IMR-90 (cell line): ENCODE data around the gene OR5AK2. TPM values are rescaled to one million over a fixed set of nuclear protein-coding genes. Genes with fewer than 3 reads are reported as not detected.

Source experiments
- ATAC-seq: fragments of 200-7000 bp; cut with Tn5 transposase; 2 replicates; pipeline ENCODE4 v1.9.1; 2020; ENCODE audit warnings: low read depth, mild to moderate bottlenecking, moderate library complexity
- BruUV-seq: library from RNA; stranded (reverse); fragments of 400-500 nt; replicated peaks from 2 replicates; lab custom pipeline; 2021; lab: Mats Ljungman, UMichigan
- CTCF ChIA-PET: fragments of 300-600 bp; formaldehyde crosslinking; extraction: SDS; loops from one replicate; lab custom pipeline; 2021; ENCODE audit warnings: antibody characterized with exemption; lab: Yijun Ruan, JAX
- POLR2A ChIA-PET: fragments of 300-600 bp; sonication (Branson Sonifier 250); formaldehyde crosslinking; loops from one replicate; lab custom pipeline; 2022; ENCODE audit warnings: antibody characterized with exemption; ENCODE audit not compliant: unreplicated experiment; lab: Charles Lee
- DNase-seq: peaks from one replicate; pipeline ENCODE4 v3.0.0; 2013
- H2AFZ ChIP-seq: replicated peaks from 2 replicates; pipeline ENCODE3; 2013; ENCODE audit warnings: low read length, mild to moderate bottlenecking; ENCODE audit not compliant: poor library complexity
- H2AK5ac ChIP-seq: 2 replicates; pipeline ENCODE4 v1.6.1; 2013; ENCODE audit warnings: low read depth, low read length, inconsistent platforms
- H2AK9ac ChIP-seq: replicated peaks from 2 replicates; pipeline ENCODE3; 2013; ENCODE audit warnings: mild to moderate bottlenecking, low read depth, low read length, moderate library complexity; ENCODE audit not compliant: poor library complexity
- H2BK120ac ChIP-seq: 2 replicates; pipeline ENCODE4 v1.6.1; 2013; ENCODE audit warnings: low read depth, low read length, inconsistent platforms
- H2BK15ac ChIP-seq: 3 replicates; pipeline ENCODE4 v1.6.1; 2013; ENCODE audit warnings: low read depth, low read length, inconsistent platforms
- H2BK20ac ChIP-seq: 2 replicates; pipeline ENCODE4 v1.6.1; 2013; ENCODE audit warnings: low read depth, mild to moderate bottlenecking, inconsistent platforms, low read length, moderate library complexity
- H2BK5ac ChIP-seq: 2 replicates; pipeline ENCODE4 v1.6.1; 2013; ENCODE audit warnings: mild to moderate bottlenecking, low read depth, low read length, inconsistent platforms; ENCODE audit not compliant: poor library complexity, severe bottlenecking
- H3K14ac ChIP-seq: replicated peaks from 2 replicates; pipeline ENCODE4 v1.6.1; 2013; ENCODE audit warnings: low read depth, low read length, inconsistent platforms
- H3K18ac ChIP-seq: 2 replicates; pipeline ENCODE4 v1.6.1; 2013; ENCODE audit warnings: low read depth, low read length, control low read depth
- H3K23ac ChIP-seq: 2 replicates; pipeline ENCODE4 v1.6.1; 2013; ENCODE audit warnings: low read depth, low read length, inconsistent platforms
- H3K27ac ChIP-seq: 2 replicates; pipeline ENCODE4 v1.5.1; 2013; ENCODE audit warnings: mild to moderate bottlenecking, control low read depth, low read length; ENCODE audit not compliant: insufficient read depth
- H3K27me3 ChIP-seq: 2 replicates; pipeline ENCODE4 v1.6.1; 2013; ENCODE audit warnings: low read length; ENCODE audit not compliant: control insufficient read depth, insufficient read depth
- H3K36me3 ChIP-seq: 2 replicates; pipeline ENCODE4 v1.6.1; 2013; ENCODE audit warnings: low read length, mixed read lengths; ENCODE audit not compliant: control insufficient read depth, insufficient read depth
- H3K4ac ChIP-seq: 2 replicates; pipeline ENCODE4 v1.6.1; 2013; ENCODE audit warnings: low read depth, low read length, inconsistent platforms
- H3K4me1 ChIP-seq: 2 replicates; pipeline ENCODE4 v1.6.1; 2013; ENCODE audit warnings: low read length, mixed read lengths; ENCODE audit not compliant: control insufficient read depth, insufficient read depth
- H3K4me2 ChIP-seq: 2 replicates; pipeline ENCODE4 v1.6.1; 2013; ENCODE audit warnings: low read depth, mild to moderate bottlenecking, control low read depth, low read length, moderate library complexity
- H3K4me3 ChIP-seq: 2 replicates; pipeline ENCODE4 v1.5.1; 2013; ENCODE audit warnings: low read depth, mild to moderate bottlenecking, control low read depth, low read length, moderate library complexity; ENCODE audit not compliant: insufficient read depth
- H3K56ac ChIP-seq: 2 replicates; pipeline ENCODE4 v1.6.1; 2013; ENCODE audit warnings: low read length, inconsistent platforms; ENCODE audit not compliant: insufficient read depth; ENCODE audit errors: extremely low read depth
- H3K79me1 ChIP-seq, 2 experiments: 2 replicates each; pipeline ENCODE4 v1.6.1; 2013; ENCODE audit warnings: low read length in 2 of 2, inconsistent platforms in 1 of 2, low read depth in 1 of 2
- H3K9ac ChIP-seq: 2 replicates; pipeline ENCODE4 v1.6.1; 2013; ENCODE audit warnings: low read depth, low read length, control low read depth
- H3K9me1 ChIP-seq: 2 replicates; pipeline ENCODE4 v1.6.1; 2013; ENCODE audit warnings: low read length, inconsistent platforms; ENCODE audit not compliant: insufficient read depth
- H3K9me3 ChIP-seq: 2 replicates; pipeline ENCODE4 v1.6.1; 2013; ENCODE audit warnings: low read length; ENCODE audit not compliant: control insufficient read depth, insufficient read depth
- H4K20me1 ChIP-seq: 2 replicates; pipeline ENCODE4 v1.6.1; 2013; ENCODE audit warnings: low read length, inconsistent platforms; ENCODE audit not compliant: insufficient read depth
- H4K5ac ChIP-seq: 2 replicates; pipeline ENCODE4 v1.6.1; 2013; ENCODE audit warnings: mild to moderate bottlenecking, low read depth, low read length, control low read depth
- H4K8ac ChIP-seq, 2 experiments: 2 replicates each; pipeline ENCODE4 v1.6.1; 2013; ENCODE audit warnings: low read depth in 2 of 2, low read length in 2 of 2, control low read depth in 1 of 2, inconsistent platforms in 1 of 2
- H4K91ac ChIP-seq: 2 replicates; pipeline ENCODE4 v1.6.1; 2013; ENCODE audit warnings: low read depth, low read length, inconsistent platforms; ENCODE audit not compliant: insufficient read depth
- BHLHE40 ChIP-seq: fragments of 150-350 bp; IDR thresholded peaks from 2 replicates; pipeline ENCODE4 v1.6.1; 2016; ENCODE audit warnings: mild to moderate bottlenecking, low read depth, low read length
- CEBPB ChIP-seq: IDR thresholded peaks from 2 replicates; pipeline ENCODE4 v1.6.1; 2012; ENCODE audit warnings: low read depth, low read length, improper control_type of control experiment
- CHD1 ChIP-seq: IDR thresholded peaks from 2 replicates; pipeline ENCODE4 v1.6.1; 2012; ENCODE audit warnings: low read depth, low read length, improper control_type of control experiment
- CTCF ChIP-seq: conservative IDR thresholded peaks from 2 replicates; pipeline ENCODE4 v1.5.1; 2012; ENCODE audit warnings: mild to moderate bottlenecking, low read depth, low read length, improper control_type of control experiment
- FOS ChIP-seq: fragments of 150-350 bp; IDR thresholded peaks from 2 replicates; pipeline ENCODE4 v1.6.1; 2016; ENCODE audit warnings: low read depth, low read length
- MAFK ChIP-seq: IDR thresholded peaks from 2 replicates; pipeline ENCODE4 v1.6.1; 2012; ENCODE audit warnings: low read depth, low read length, improper control_type of control experiment
- MAZ ChIP-seq: IDR thresholded peaks from 2 replicates; pipeline ENCODE4 v1.6.1; 2012; ENCODE audit warnings: low read depth, mild to moderate bottlenecking, low read length, improper control_type of control experiment, moderate library complexity, borderline replicate concordance
- MXI1 ChIP-seq: IDR thresholded peaks from 2 replicates; pipeline ENCODE4 v1.6.1; 2012; ENCODE audit warnings: low read depth, mild to moderate bottlenecking, low read length, moderate library complexity, borderline replicate concordance
- NFE2L2 ChIP-seq: fragments of 150-350 bp; IDR thresholded peaks from 2 replicates; pipeline ENCODE4 v1.6.1; 2016; ENCODE audit warnings: low read depth, mild to moderate bottlenecking, low read length
- RAD21 ChIP-seq: IDR thresholded peaks from 2 replicates; pipeline ENCODE4 v1.6.1; 2012; ENCODE audit warnings: low read length, improper control_type of control experiment
- RCOR1 ChIP-seq: IDR thresholded peaks from 2 replicates; pipeline ENCODE4 v1.6.1; 2012; ENCODE audit warnings: mild to moderate bottlenecking, low read length, improper control_type of control experiment; ENCODE audit not compliant: insufficient replicate concordance
- RFX5 ChIP-seq: IDR thresholded peaks from 2 replicates; pipeline ENCODE4 v1.8.0; 2012; ENCODE audit warnings: low read depth, mild to moderate bottlenecking, low read length, moderate library complexity
- SMC3 ChIP-seq: fragments of 150-350 bp; IDR thresholded peaks from 2 replicates; pipeline ENCODE4 v1.6.1; 2016; ENCODE audit warnings: low read depth, mild to moderate bottlenecking, antibody characterized with exemption, low read length, moderate library complexity
- WGBS, 2 experiments: methylation state at CpG; one replicate each; pipeline versions ENCODE4 v1.1.5 to v1.1.7; 2013; ENCODE audit warnings: missing lambda C conversion rate in 2 of 2; ENCODE audit not compliant: insufficient read length in 1 of 2; ENCODE audit errors: extremely low coverage in 2 of 2; 5-methylcytosine and 5-hydroxymethylcytosine counted together
- dilution Hi-C: fragments of 300-500 bp; cut with HindIII; formaldehyde crosslinking; loops from one replicate; pipeline ENCODE4 v1.14.3; 2018; ENCODE audit warnings: low sequenced_read_pairs; ENCODE audit not compliant: unreplicated experiment
- in situ Hi-C: fragments of 300-500 bp; cut with MboI; formaldehyde crosslinking; loops from 3 replicates; pipeline ENCODE4 v1.14.3; 2019; ENCODE audit warnings: low sequenced_read_pairs, inconsistent platforms, mixed read lengths
- intact Hi-C: fragments of 100-400 bp; cut with micrococcal nuclease; formaldehyde crosslinking; loops from 2 replicates; pipeline ENCODE4 v1.10.0; 2022
- polyA plus RNA-seq, 3 experiments: library from polyadenylated mRNA; depleted of rRNA; stranded (reverse); fragments of >200 nt; gene quantifications; 2 replicates each; pipeline ENCODE4 v1.2.3, GENCODE V29; 2012; ENCODE audit warnings: low replicate concordance in 1 of 3
- total RNA-seq: library from RNA; depleted of rRNA; stranded (reverse); fragments of >200 nt; gene quantifications from 2 replicates; pipeline ENCODE4 v1.2.3, GENCODE V29; 2012
- TF ChIP-seq, protein P1 (sequence below): fragments of 150-350 bp; IDR thresholded peaks from 2 replicates; pipeline ENCODE4 v1.6.1; 2016; ENCODE audit warnings: low read depth, mild to moderate bottlenecking, low read length, moderate library complexity, borderline replicate concordance
- TF ChIP-seq, protein P2 (sequence below): fragments of 150-350 bp; IDR thresholded peaks from 2 replicates; pipeline ENCODE4 v1.6.1; 2017; ENCODE audit warnings: mild to moderate bottlenecking, antibody characterized with exemption, low read length, low read depth

OR5AK2 gene
- total and polyA plus RNA-seq, 2 of the 4 experiments (the other 2 are of a cell fraction) = not detected

- no peak overlapping the region for H3K9ac ChIP-seq
- no peak overlapping the region for H3K23ac ChIP-seq
- no peak overlapping the region for H4K8ac ChIP-seq
- ChIA-PET CTCF (no interaction called here), POLR2A (no interaction called here)
- no peak overlapping the region for H3K4me3 ChIP-seq
- H4K91ac ChIP-seq = no peak overlapping the region
- TF ChIP-seq BHLHE40 (no peak), RFX5 (no peak), RCOR1 (no peak), MAFK (no peak), CEBPB (no peak), MAZ (no peak), SMC3 (no peak), CHD1 (no peak), RAD21 (no peak), MXI1 (no peak), CTCF (no peak), NFE2L2 (no peak), FOS (no peak)
- TF ChIP-seq, protein P1, sequence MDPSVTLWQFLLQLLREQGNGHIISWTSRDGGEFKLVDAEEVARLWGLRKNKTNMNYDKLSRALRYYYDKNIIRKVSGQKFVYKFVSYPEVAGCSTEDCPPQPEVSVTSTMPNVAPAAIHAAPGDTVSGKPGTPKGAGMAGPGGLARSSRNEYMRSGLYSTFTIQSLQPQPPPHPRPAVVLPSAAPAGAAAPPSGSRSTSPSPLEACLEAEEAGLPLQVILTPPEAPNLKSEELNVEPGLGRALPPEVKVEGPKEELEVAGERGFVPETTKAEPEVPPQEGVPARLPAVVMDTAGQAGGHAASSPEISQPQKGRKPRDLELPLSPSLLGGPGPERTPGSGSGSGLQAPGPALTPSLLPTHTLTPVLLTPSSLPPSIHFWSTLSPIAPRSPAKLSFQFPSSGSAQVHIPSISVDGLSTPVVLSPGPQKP = no peak
- TF ChIP-seq, protein P2, sequence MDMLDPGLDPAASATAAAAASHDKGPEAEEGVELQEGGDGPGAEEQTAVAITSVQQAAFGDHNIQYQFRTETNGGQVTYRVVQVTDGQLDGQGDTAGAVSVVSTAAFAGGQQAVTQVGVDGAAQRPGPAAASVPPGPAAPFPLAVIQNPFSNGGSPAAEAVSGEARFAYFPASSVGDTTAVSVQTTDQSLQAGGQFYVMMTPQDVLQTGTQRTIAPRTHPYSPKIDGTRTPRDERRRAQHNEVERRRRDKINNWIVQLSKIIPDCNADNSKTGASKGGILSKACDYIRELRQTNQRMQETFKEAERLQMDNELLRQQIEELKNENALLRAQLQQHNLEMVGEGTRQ = no peak
- ATAC-seq = no peak
- no peak overlapping the region for H3K14ac ChIP-seq
- H2AK5ac ChIP-seq = no peak overlapping the region
- H3K36me3 ChIP-seq = no peaks in the 10 kb centered on the region
- H2BK5ac ChIP-seq = no peak overlapping the region
- H3K9me3 ChIP-seq = no peaks in the 10 kb centered on the region
- dilution Hi-C loops (no loop called here), in situ Hi-C loops (no loop called here), intact Hi-C loops (no loop called here)
- no peaks in the 10 kb centered on the region for H3K4me1 ChIP-seq
- H3K56ac ChIP-seq = no peak overlapping the region
- WGBS, 2 experiments = no CpG with 5 or more reads among the region's 1 CpG
- H4K5ac ChIP-seq = no peak overlapping the region
- no peak for DNase-seq
- H3K79me1 ChIP-seq = no peaks in the 10 kb centered on the region
- no peak overlapping the region for H3K4ac ChIP-seq
- H4K20me1 ChIP-seq = no peaks in the 10 kb centered on the region
- H2BK15ac ChIP-seq = no peak overlapping the region
- no peaks in the 10 kb centered on the region for H3K27me3 ChIP-seq
- H2AK9ac ChIP-seq = no peak overlapping the region
- no peak overlapping the region for H3K18ac ChIP-seq
- no peak overlapping the region for H3K27ac ChIP-seq
- BruUV-seq = no TSS peak
- no peak overlapping the region for H3K4me2 ChIP-seq
- no peak overlapping the region for H2BK120ac ChIP-seq
- no peak overlapping the region for H2BK20ac ChIP-seq
- H2AFZ ChIP-seq = no peak overlapping the region
- no peaks in the 10 kb centered on the region for H3K9me1 ChIP-seq
Measured at GRCh38 chr11:56967726-56968125, 21.0 kb upstream of the OR5AK2 start.
